Measurements from ENCODE around the gene TMEM37. TPM values are rescaled to one million over a fixed set of nuclear protein-coding genes. Genes with fewer than 3 reads are reported as not detected.

TMEM37 gene
- polyA plus RNA-seq, 1 donor from 2014 or later = not detected

DNA sequence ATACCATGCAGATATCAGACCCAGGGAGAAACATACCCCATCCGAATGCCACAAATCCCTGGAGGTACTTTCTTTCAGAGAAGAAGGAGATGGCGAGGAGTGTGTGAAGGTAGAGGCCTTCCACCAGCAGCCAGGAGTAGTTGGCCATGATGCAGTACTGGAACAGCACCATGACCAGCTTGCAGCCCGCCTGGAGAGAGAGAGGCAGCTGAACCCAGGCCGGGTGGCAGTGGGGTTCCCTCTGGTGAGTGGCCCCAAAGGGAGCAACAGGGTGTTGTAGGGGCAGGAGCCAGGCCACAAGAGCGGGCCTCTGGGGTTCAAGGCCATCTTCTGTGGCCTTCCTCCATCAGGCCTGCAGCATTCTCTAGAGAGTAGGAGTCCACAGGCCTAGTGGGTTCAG, 30.2 kb downstream of the TMEM37 start:
- Histone ChIP-seq H3K9ac (ENCODE audit: low read length) (no peak overlapping the region), H3K79me2 (replicated peaks; ENCODE audit: insufficient read depth, low read length) (no peaks in the 10 kb centered on the region), H3K4me2 (ENCODE audit: low read length) (no peak overlapping the region), H4K20me1 (ENCODE audit: insufficient read depth) (no peaks in the 10 kb centered on the region), H3K4me3 (ENCODE audit: low read length) (no peak overlapping the region), H3K9me3 (ENCODE audit: low read length) (no peaks in the 10 kb centered on the region), H3F3A (ENCODE audit: insufficient read depth, low read length, poor library complexity, severe bottlenecking) (no peaks in the 10 kb centered on the region), H3K36me3 (ENCODE audit: insufficient read depth, low read length) (no peaks in the 10 kb centered on the region), H3K27ac (ENCODE audit: low read length) (no peak overlapping the region), H2AFZ (ENCODE audit: low read depth, low read length) (no peak overlapping the region), H3K9me2 (ENCODE audit: insufficient read depth, low read length) (no peaks in the 10 kb centered on the region), H3K27me3 (ENCODE audit: insufficient read depth, low read depth, low read length) (no peaks in the 10 kb centered on the region)
- TF ChIP-seq RAD21 (conservative IDR thresholded peaks at IDR 0.05) = no peak
- TF ChIP-seq CTCF (IDR thresholded peaks at IDR 0.05; ENCODE audit: poor library complexity, severe bottlenecking) = no peak
- no peak for TF ChIP-seq MXI1 (conservative IDR thresholded peaks at IDR 0.05; ENCODE audit: poor library complexity, severe bottlenecking)
- TF ChIP-seq, protein P1, sequence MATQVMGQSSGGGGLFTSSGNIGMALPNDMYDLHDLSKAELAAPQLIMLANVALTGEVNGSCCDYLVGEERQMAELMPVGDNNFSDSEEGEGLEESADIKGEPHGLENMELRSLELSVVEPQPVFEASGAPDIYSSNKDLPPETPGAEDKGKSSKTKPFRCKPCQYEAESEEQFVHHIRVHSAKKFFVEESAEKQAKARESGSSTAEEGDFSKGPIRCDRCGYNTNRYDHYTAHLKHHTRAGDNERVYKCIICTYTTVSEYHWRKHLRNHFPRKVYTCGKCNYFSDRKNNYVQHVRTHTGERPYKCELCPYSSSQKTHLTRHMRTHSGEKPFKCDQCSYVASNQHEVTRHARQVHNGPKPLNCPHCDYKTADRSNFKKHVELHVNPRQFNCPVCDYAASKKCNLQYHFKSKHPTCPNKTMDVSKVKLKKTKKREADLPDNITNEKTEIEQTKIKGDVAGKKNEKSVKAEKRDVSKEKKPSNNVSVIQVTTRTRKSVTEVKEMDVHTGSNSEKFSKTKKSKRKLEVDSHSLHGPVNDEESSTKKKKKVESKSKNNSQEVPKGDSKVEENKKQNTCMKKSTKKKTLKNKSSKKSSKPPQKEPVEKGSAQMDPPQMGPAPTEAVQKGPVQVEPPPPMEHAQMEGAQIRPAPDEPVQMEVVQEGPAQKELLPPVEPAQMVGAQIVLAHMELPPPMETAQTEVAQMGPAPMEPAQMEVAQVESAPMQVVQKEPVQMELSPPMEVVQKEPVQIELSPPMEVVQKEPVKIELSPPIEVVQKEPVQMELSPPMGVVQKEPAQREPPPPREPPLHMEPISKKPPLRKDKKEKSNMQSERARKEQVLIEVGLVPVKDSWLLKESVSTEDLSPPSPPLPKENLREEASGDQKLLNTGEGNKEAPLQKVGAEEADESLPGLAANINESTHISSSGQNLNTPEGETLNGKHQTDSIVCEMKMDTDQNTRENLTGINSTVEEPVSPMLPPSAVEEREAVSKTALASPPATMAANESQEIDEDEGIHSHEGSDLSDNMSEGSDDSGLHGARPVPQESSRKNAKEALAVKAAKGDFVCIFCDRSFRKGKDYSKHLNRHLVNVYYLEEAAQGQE (IDR thresholded peaks at IDR 0.05; ENCODE audit: borderline replicate concordance) = no peak
- no peak for TF ChIP-seq POLR2AphosphoS5 (IDR thresholded peaks at IDR 0.05)
- TF ChIP-seq SMC3 (conservative IDR thresholded peaks at IDR 0.05; ENCODE audit: poor library complexity) = no peak
- TF ChIP-seq EZH2 (IDR thresholded peaks at IDR 0.05; ENCODE audit: borderline replicate concordance, insufficient read depth, low read length, poor library complexity, severe bottlenecking) = no peak
- TF ChIP-seq EP300 (conservative IDR thresholded peaks at IDR 0.05; ENCODE audit: poor library complexity, severe bottlenecking) = no peak
- no peak for TF ChIP-seq TAF1 (IDR thresholded peaks at IDR 0.05; ENCODE audit: low read depth)

GRCh38 chr2:119462574-119462973, 30.9 kb downstream of the TMEM37 start:
- no peak for TF ChIP-seq MXI1 (conservative IDR thresholded peaks at IDR 0.05; ENCODE audit: poor library complexity, severe bottlenecking)
- no peak for TF ChIP-seq TAF1 (IDR thresholded peaks at IDR 0.05; ENCODE audit: low read depth)
- TF ChIP-seq SMC3 (conservative IDR thresholded peaks at IDR 0.05; ENCODE audit: poor library complexity) = no peak
- no peak for TF ChIP-seq CTCF (IDR thresholded peaks at IDR 0.05; ENCODE audit: poor library complexity, severe bottlenecking)
- TF ChIP-seq, protein P1 (IDR thresholded peaks at IDR 0.05; ENCODE audit: borderline replicate concordance) = no peak
- TF ChIP-seq POLR2AphosphoS5 (IDR thresholded peaks at IDR 0.05) = no peak
- TF ChIP-seq EZH2 (IDR thresholded peaks at IDR 0.05; ENCODE audit: borderline replicate concordance, insufficient read depth, low read length, poor library complexity, severe bottlenecking) = no peak
- no peak for TF ChIP-seq RAD21 (conservative IDR thresholded peaks at IDR 0.05)
- no peak for TF ChIP-seq EP300 (conservative IDR thresholded peaks at IDR 0.05; ENCODE audit: poor library complexity, severe bottlenecking)
- Histone ChIP-seq H3K79me2 (replicated peaks; ENCODE audit: insufficient read depth, low read length) (no peaks in the 10 kb centered on the region), H3K36me3 (ENCODE audit: insufficient read depth, low read length) (no peaks in the 10 kb centered on the region), H3K9me2 (ENCODE audit: insufficient read depth, low read length) (no peaks in the 10 kb centered on the region), H3K9ac (ENCODE audit: low read length) (no peak overlapping the region), H3K4me3 (ENCODE audit: low read length) (no peak overlapping the region), H4K20me1 (ENCODE audit: insufficient read depth) (no peaks in the 10 kb centered on the region), H3F3A (ENCODE audit: insufficient read depth, low read length, poor library complexity, severe bottlenecking) (no peaks in the 10 kb centered on the region), H3K27me3 (ENCODE audit: insufficient read depth, low read depth, low read length) (no peaks in the 10 kb centered on the region), H2AFZ (ENCODE audit: low read depth, low read length) (no peak overlapping the region), H3K27ac (ENCODE audit: low read length) (no peak overlapping the region), H3K4me2 (ENCODE audit: low read length) (no peak overlapping the region), H3K9me3 (ENCODE audit: low read length) (no peaks in the 10 kb centered on the region)

All from neural cell (in vitro differentiated cells).